H1 (cell line): ENCODE data around the gene NDUFB2. TPM values are rescaled to one million over a fixed set of nuclear protein-coding genes. Genes with fewer than 3 reads are reported as not detected.
"Not testable (repeated sequence)": the region's sequence is repeated elsewhere in the genome, so short reads cannot be mapped to it uniquely, and the experiment has no call there.

Experiments
- CTCF ChIA-PET: fragments of 300-600 bp; sonication (Branson Sonifier 250); formaldehyde crosslinking; loops from one replicate; lab custom pipeline; 2021; ENCODE audit not compliant: partially characterized antibody; lab: Charles Lee
- POLR2A ChIA-PET: fragments of 300-600 bp; sonication (Branson Sonifier 250); formaldehyde crosslinking; loops from one replicate; lab custom pipeline; 2021; ENCODE audit warnings: inconsistent platforms; ENCODE audit not compliant: partially characterized antibody; lab: Charles Lee
- DNase-seq, 2 experiments: peaks; one replicate each; pipeline versions ENCODE4 v3.0.0 to v3.0.0-alpha.2; 2010 to 2022; ENCODE audit warnings: low spot score in 2 of 2, low read depth in 1 of 2, mixed read lengths in 1 of 2
- FAIRE-seq: peaks from 2 replicates; lab custom pipeline; 2011; peaks lifted over from hg19 to GRCh38; lab: Jason Lieb, UNC
- H2AFZ ChIP-seq: 2 replicates; pipeline ENCODE4 v1.8.1; 2012; ENCODE audit warnings: low read length, inconsistent platforms
- H2AK5ac ChIP-seq: 2 replicates; pipeline ENCODE4 v1.6.1; 2013; ENCODE audit warnings: low read depth, low read length
- H2BK120ac ChIP-seq: replicated peaks from 2 replicates; pipeline ENCODE3; 2013; ENCODE audit warnings: low read depth, low read length, inconsistent platforms
- H2BK12ac ChIP-seq: 2 replicates; pipeline ENCODE4 v1.6.1; 2013; ENCODE audit warnings: low read depth, low read length
- H2BK15ac ChIP-seq: 2 replicates; pipeline ENCODE4 v1.6.1; 2013; ENCODE audit warnings: low read length
- H2BK20ac ChIP-seq: 2 replicates; pipeline ENCODE4 v1.6.1; 2013; ENCODE audit warnings: low read length
- H2BK5ac ChIP-seq: 2 replicates; pipeline ENCODE4 v1.6.1; 2013; ENCODE audit warnings: low read depth, low read length
- H3K14ac ChIP-seq: 2 replicates; pipeline ENCODE4 v1.6.1; 2013; ENCODE audit warnings: inconsistent platforms; ENCODE audit not compliant: insufficient read length
- H3K18ac ChIP-seq: 2 replicates; pipeline ENCODE4 v1.6.1; 2013; ENCODE audit warnings: low read length; ENCODE audit errors: extremely low read depth
- H3K23ac ChIP-seq: 2 replicates; pipeline ENCODE4 v1.6.1; 2013; ENCODE audit warnings: inconsistent platforms; ENCODE audit not compliant: insufficient read length
- H3K23me2 ChIP-seq: 2 replicates; pipeline ENCODE4 v1.6.1; 2013; ENCODE audit warnings: low read depth, low read length
- H3K27ac ChIP-seq: 2 replicates; pipeline ENCODE4 v1.6.1; 2011; ENCODE audit warnings: low read depth, low read length, inconsistent platforms
- H3K27me3 ChIP-seq, 4 experiments: replicated peaks in 1 of 4; 1 replicate in 1 of 4; 2 replicates in 3 of 4; pipeline versions ENCODE4 v1.6.1 to v1.8.1; 2011 to 2013; ENCODE audit warnings: low read length in 3 of 4, mild to moderate bottlenecking in 3 of 4, inconsistent platforms in 2 of 4, mixed read lengths in 2 of 4, moderate library complexity in 1 of 4; ENCODE audit not compliant: control insufficient read depth in 3 of 4, insufficient read depth in 3 of 4; ENCODE audit errors: extremely low read depth in 1 of 4
- H3K36me3 ChIP-seq, 4 experiments: 2 replicates each; pipeline versions ENCODE4 v1.6.1 to v1.8.1; 2011 to 2013; ENCODE audit warnings: mild to moderate bottlenecking in 4 of 4, low read length in 3 of 4, moderate library complexity in 2 of 4, control low read depth in 1 of 4, inconsistent platforms in 1 of 4; ENCODE audit not compliant: insufficient read depth in 4 of 4, control insufficient read depth in 2 of 4
- H3K4ac ChIP-seq: replicated peaks from 2 replicates; pipeline ENCODE3; 2013; ENCODE audit warnings: low read length, low read depth, mixed read lengths, inconsistent platforms; ENCODE audit not compliant: insufficient read length
- H3K4me1 ChIP-seq, 4 experiments: replicated peaks in 1 of 4; 1 replicate in 1 of 4; 2 replicates in 3 of 4; pipeline versions ENCODE4 v1.6.1 to v1.8.1; 2011 to 2013; ENCODE audit warnings: low read length in 3 of 4, inconsistent platforms in 2 of 4, mixed read lengths in 1 of 4; ENCODE audit not compliant: insufficient read depth in 4 of 4, control insufficient read depth in 3 of 4
- H3K4me2 ChIP-seq, 2 experiments: 2 replicates each; pipeline versions ENCODE4 v1.6.1 to v1.8.1; 2011 to 2013; ENCODE audit warnings: low read depth in 2 of 2, low read length in 2 of 2, control low read depth in 1 of 2, inconsistent platforms in 1 of 2, mild to moderate bottlenecking in 1 of 2; ENCODE audit not compliant: insufficient read depth in 1 of 2
- H3K4me3 ChIP-seq, 4 experiments: fragments of 200-600, 300-600 bp in 1 of 4; sonication (generic), shearing (Covaris generic), sonication (Bioruptor Twin) in 1 of 4; 2 replicates each; pipeline versions ENCODE4 v1.5.1 to v1.8.1; 2011 to 2016; ENCODE audit warnings: low read length in 4 of 4, low read depth in 3 of 4, control low read depth in 2 of 4, inconsistent platforms in 2 of 4, mild to moderate bottlenecking in 2 of 4, mixed read lengths in 1 of 4, moderate library complexity in 1 of 4; ENCODE audit not compliant: insufficient read depth in 2 of 4; ENCODE audit errors: extremely low read depth in 1 of 4
- H3K56ac ChIP-seq: replicated peaks from 2 replicates; pipeline ENCODE3; 2013; ENCODE audit warnings: low read depth, mild to moderate bottlenecking, mixed read lengths, low read length, inconsistent platforms; ENCODE audit not compliant: insufficient read length
- H3K79me1 ChIP-seq: 2 replicates; pipeline ENCODE4 v1.6.1; 2013; ENCODE audit warnings: low read depth, low read length, control low read depth
- H3K79me2 ChIP-seq, 2 experiments: 2 replicates each; pipeline versions ENCODE4 v1.6.1 to v1.8.1; 2012 to 2013; ENCODE audit warnings: low read length in 2 of 2, mild to moderate bottlenecking in 2 of 2, inconsistent platforms in 1 of 2; ENCODE audit not compliant: insufficient read depth in 2 of 2, control insufficient read depth in 1 of 2
- H3K9ac ChIP-seq, 4 experiments: replicated peaks in 1 of 4; 1 replicate in 1 of 4; 2 replicates in 3 of 4; pipeline versions ENCODE4 v1.6.1 to v1.8.1; 2011 to 2013; ENCODE audit warnings: low read depth in 3 of 4, low read length in 3 of 4, control low read depth in 2 of 4, mild to moderate bottlenecking in 2 of 4, moderate library complexity in 2 of 4, inconsistent platforms in 1 of 4; ENCODE audit errors: extremely low read depth in 1 of 4
- H3K9me3 ChIP-seq, 2 experiments: 2 replicates each; pipeline versions ENCODE4 v1.6.1 to v1.8.1; 2012 to 2013; ENCODE audit warnings: mild to moderate bottlenecking in 2 of 2, moderate library complexity in 2 of 2, control low read depth in 1 of 2, inconsistent platforms in 1 of 2, low read depth in 1 of 2, low read length in 1 of 2, mixed read lengths in 1 of 2; ENCODE audit not compliant: insufficient read depth in 2 of 2
- H4K20me1 ChIP-seq, 2 experiments: replicated peaks in 1 of 2; 2 replicates each; pipeline versions ENCODE3 to v1.8.1; 2011 to 2013; ENCODE audit warnings: inconsistent platforms in 2 of 2, low read length in 2 of 2, mild to moderate bottlenecking in 1 of 2; ENCODE audit not compliant: insufficient read depth in 2 of 2, control insufficient read depth in 1 of 2
- H4K5ac ChIP-seq: 2 replicates; pipeline ENCODE4 v1.6.1; 2013; ENCODE audit warnings: low read length, low read depth, mixed read lengths, inconsistent platforms; ENCODE audit not compliant: insufficient read length
- H4K8ac ChIP-seq: 2 replicates; pipeline ENCODE4 v1.8.0; 2013; ENCODE audit warnings: mild to moderate bottlenecking, moderate library complexity, low read length, inconsistent platforms; ENCODE audit not compliant: insufficient read depth; ENCODE audit errors: extremely low read depth
- H4K91ac ChIP-seq: replicated peaks from 2 replicates; pipeline ENCODE3; 2013; ENCODE audit warnings: low read length, mixed read lengths, inconsistent platforms; ENCODE audit not compliant: insufficient read length
- WGBS, 2 experiments: shearing (Covaris generic) in 1 of 2; methylation state at CpG; one replicate each; pipeline versions ENCODE4 v1.1.6 to v1.1.7; 2013 to 2015; ENCODE audit warnings: low lambda C conversion rate in 2 of 2, mixed read lengths in 2 of 2, inconsistent platforms in 1 of 2, low coverage in 1 of 2, missing lambda C conversion rate in 1 of 2; ENCODE audit not compliant: insufficient replicate concordance in 2 of 2, insufficient coverage in 1 of 2, insufficient read length in 1 of 2; ENCODE audit errors: extremely low coverage in 1 of 2, missing lambda C conversion rate in 1 of 2; 5-methylcytosine and 5-hydroxymethylcytosine counted together
- polyA plus RNA-seq, 7 experiments: library from polyadenylated mRNA; depleted of rRNA in 3 of 7; stranded (reverse) in 5 of 7; unstranded in 2 of 7; fragments of >200 nt in 5 of 7; fragments of 200-250 nt in 2 of 7; gene quantifications; 1 replicate in 5 of 7; 2 replicates in 1 of 7; 4 replicates in 1 of 7; pipeline versions ENCODE4 v1.2.1 to v1.2.3, GENCODE V29; 2011 to 2013; ENCODE audit warnings: missing spikeins in 2 of 7, mixed read lengths in 2 of 7
- total RNA-seq: library from RNA; stranded (reverse); fragmentation: NEBNext Ultra II Directional; extraction: Animal tissue kit (Norgen Biotek cat#: 25700); gene quantifications from 2 replicates; pipeline ENCODE4 v1.2.1, GENCODE V29; 2021

Gene NDUFB2
- total and polyA plus RNA-seq, 2 of the 8 experiments (the other 6 are each of a cell fraction or from before 2014, with no cell fraction given): 168 to 881 TPM

DNA sequence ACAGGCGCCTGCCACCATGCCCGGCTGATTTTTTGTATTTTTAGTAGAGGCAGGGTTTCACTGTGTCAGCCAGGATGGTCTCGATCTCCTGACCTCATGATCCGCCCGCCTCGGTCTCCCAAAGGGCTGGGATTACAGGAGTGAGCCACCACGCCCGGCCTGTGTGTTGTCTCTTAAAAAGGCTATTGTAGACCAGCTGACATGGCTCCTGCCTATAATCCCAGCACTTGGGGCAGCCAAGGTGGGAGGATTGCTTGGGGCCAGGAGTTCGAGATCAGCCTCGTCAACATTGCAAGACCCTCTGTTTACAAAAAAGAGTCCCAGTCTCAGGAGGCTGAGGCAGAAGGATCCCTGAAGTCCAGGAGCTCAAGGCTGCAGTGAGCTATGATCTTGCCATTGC is 2.7 kb upstream of the NDUFB2 start:
- not testable (repeated sequence) for H3K4me1 ChIP-seq, H3K9me3 ChIP-seq, H3K14ac ChIP-seq, H3K9ac ChIP-seq, H2AK5ac ChIP-seq, H3K23me2 ChIP-seq, H4K20me1 ChIP-seq, H2BK20ac ChIP-seq, H3K4me2 ChIP-seq, H4K8ac ChIP-seq, DNase-seq, H3K27ac ChIP-seq, H4K5ac ChIP-seq, H3K23ac ChIP-seq, H3K56ac ChIP-seq, H3K79me1 ChIP-seq, H3K36me3 ChIP-seq, H3K4ac ChIP-seq, FAIRE-seq, H2BK12ac ChIP-seq, H3K27me3 ChIP-seq, H2BK120ac ChIP-seq, H4K91ac ChIP-seq, H3K18ac ChIP-seq, H2BK5ac ChIP-seq, H3K4me3 ChIP-seq, H2BK15ac ChIP-seq, H2AFZ ChIP-seq
- 82% methylated on average over 10 of the region's 10 CpGs; no CpG with 5 or more reads in 1 of the 2 experiments for WGBS, 2 experiments
- peaks cover 0 to 13% of the 10 kb centered on the region in 2 experiments; a peak in 2 of 4 replicates for H3K79me2 ChIP-seq
- ChIA-PET CTCF (interaction anchor here (0.9 to 4.9 kb wide), 2 partner anchors 18 to 40 kb away, joined by 3 to 22 read pairs; no protein-coding TSS in a partner anchor), POLR2A (interaction anchor here (1.2 to 2.2 kb wide), 2 partner anchors 15 to 74 kb away, joined by 3 to 4 read pairs; no protein-coding TSS in a partner anchor)
